HG03342 (cell line): ENCODE data around the gene TSPAN14.

ENCODE experiments used
- ATAC-seq: cut with Tn5 transposase; IDR thresholded peaks from one replicate; pipeline ENCODE4 v1.9.1; 2021; ENCODE audit warnings: mild to moderate bottlenecking, moderate library complexity; ENCODE audit not compliant: unreplicated experiment

Gene TSPAN14

GRCh38 chr10:80580638-80581468 lies 126.7 kb downstream of the TSPAN14 start:
- no peak for ATAC-seq

- ATAC-seq = no peak
These were observed 127.3 kb downstream of the TSPAN14 start for GRCh38 chr10:80581469-80581835.

- no peak for ATAC-seq
These were observed 128.3 kb downstream of the TSPAN14 start for GRCh38 chr10:80582286-80582960.
